Inflammatory macrophage (primary cell): ENCODE results near the gene TGFBR3L.
"Not testable (repeated sequence)": the region's sequence is repeated elsewhere in the genome, so short reads cannot be mapped to it uniquely, and the experiment has no call there.

Experiments used
- DNase-seq, 2 donors: peaks; one replicate each; pipeline ENCODE4 v3.0.0-alpha.2; 2020 to 2022

TGFBR3L gene

GRCh38 chr19:7918062-7918614, 3.5 kb downstream of the TGFBR3L start:
- not testable (repeated sequence) for DNase-seq

DNA sequence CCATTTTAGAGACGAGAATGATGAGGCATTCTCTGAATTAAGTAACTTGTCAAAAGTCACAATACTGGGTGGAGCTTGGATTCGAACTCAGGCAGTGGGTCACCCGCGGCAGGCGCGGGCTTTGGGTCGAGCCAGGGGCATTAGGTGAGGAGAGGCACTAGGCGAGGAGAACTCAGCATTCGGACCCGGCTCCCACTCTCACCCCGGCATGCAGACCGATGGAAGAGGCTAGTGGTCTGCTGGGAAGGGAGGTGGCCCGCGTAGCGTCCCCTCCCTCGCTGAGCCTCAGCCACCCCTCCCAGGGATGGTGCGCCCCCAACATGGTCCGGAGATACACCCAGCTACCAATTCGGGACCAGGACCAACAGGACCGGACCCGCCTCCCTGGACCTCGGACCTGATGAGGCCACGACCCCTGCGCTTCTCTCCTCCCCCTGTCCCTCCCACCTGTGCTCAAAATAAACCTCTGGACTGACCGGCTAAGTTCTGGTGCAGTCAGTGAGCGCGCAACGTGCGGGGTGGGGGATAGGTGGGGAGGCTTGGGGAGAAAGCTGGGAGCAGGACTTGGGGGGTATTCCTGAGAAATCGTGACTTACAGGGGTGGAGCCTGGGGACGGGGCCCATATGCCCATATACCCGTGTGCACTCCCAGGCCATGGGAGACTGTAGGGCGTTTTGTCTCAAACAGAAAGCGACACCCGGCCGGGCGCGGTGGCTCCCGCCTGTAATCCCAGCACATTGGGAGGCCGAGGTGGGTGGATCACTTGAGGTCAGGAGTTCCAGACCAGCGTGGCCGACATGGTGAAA, 4.2 kb downstream of the TGFBR3L start:
- DNase-seq: no peak

DNA sequence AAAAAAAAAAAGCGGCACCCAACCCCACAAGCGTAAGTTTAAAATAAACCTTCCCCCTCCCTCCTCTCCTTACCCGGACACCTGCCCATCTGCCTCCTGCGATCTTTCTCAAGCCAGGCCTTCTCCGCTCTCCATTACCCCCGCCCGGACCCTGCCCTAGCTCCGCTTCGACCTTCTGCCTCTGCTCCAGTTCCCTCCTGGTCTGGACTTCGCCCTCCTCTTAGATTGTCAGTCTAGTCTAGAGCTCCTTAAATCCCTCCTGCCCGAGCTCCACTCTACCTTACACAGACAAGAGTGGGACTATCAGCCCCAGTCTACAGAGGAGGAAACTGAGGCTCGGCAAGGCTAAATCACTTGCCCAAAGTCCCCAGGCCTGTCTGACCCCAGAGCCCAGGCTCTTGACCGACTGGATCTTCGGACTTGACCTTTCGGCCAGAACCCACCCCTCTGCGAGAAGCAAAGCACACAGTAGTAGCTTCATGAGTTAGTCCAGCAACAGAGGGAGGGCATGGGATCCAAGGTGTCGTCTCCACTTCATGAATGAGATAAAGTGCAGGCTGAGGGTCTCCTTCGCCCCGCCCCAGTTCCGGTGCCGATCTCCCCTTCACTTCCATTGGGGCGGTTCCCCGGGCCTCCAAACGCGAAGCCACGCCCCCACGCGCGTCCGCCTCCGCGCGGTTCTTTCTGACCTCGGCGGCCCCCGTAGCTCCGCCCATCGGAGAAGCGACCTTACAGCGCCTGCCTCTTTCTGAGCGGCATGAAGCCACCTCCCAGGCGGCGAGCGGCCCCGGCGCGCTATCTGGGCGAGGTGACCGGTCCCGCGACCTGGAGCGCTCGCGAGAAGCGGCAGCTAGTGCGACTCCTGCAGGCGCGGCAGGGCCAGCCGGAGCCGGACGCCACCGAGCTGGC, 5.2 kb downstream of the TGFBR3L start, which contains the start of gene SNAPC2:
Gene SNAPC2, plus strand, starts transcription at position 729 of the 909 bp plus-strand sequence. Its CDS starts 29 bp downstream, at position 758.
- DNase-seq: peak; percentile 89 to 94

DNA sequence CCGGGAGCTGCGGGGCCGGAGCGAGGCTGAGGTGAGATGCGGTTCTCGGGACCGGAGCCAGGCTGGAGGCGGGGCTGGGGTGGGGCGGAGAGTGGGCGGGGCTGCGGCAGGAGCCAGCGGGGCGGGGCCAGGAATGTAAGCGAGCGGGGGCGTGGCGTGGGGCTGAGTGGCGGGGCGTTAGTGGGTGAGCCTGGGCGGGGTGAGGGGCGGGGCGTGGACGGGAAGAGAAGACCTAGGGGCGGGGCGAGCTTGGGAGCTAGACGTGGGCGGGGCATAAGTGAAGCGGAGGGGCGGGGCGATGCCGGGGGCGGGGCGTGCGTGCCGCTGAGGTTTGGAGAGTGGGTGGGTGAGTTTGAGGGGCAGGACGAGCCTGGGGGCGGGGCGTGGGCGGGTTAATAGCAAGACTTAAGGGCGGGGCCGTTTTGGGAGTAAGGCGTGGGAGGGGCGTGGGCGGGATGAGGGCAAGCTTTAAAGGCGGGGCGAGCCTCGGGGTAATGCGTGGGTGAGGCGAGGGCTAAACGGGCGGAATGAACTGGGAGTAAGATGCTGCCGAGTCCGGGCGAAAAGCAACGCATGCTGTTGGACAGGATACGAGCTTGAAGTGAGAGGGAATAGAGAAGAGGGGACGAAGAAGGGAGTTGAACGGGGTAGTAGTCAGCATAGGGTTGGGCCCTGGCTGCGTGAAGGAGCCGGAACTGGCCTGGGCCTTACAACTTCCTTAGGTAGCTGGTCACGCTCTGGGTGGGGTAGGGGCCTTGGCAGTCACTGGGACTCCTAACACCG, 6.1 kb downstream of the TGFBR3L start:
- DNase-seq: peak; percentile 96 to 97

DNA sequence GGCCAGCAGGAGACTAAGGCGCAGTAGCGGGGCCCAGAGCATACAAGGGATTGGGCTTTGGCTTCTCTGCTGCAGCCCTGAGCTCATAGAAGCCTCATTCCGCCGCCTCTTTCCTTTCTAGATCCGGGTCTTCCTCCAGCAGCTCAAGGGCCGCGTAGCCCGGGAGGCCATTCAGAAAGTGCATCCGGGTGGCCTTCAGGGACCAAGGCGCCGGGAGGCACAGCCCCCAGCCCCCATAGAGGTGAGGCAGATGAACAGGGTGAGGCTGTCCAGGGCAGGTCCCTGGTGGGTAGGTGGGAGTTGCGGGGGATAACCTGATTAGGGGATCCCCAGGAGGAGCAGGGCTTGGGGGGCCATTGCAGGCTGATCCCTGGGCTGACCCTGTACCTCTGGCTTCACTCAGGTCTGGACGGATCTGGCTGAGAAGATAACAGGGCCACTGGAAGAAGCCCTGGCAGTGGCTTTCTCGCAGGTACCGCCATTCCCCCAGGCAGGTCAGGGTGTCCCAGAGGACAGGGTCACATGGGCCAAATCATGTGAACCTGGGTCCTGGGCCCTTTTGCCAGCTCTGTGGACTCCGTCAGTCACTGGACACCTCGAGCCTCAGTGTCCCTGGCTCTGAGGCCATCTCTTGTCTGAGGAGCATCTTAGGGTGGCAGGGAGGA, 6.8 kb downstream of the TGFBR3L start:
- no peak for DNase-seq

DNA sequence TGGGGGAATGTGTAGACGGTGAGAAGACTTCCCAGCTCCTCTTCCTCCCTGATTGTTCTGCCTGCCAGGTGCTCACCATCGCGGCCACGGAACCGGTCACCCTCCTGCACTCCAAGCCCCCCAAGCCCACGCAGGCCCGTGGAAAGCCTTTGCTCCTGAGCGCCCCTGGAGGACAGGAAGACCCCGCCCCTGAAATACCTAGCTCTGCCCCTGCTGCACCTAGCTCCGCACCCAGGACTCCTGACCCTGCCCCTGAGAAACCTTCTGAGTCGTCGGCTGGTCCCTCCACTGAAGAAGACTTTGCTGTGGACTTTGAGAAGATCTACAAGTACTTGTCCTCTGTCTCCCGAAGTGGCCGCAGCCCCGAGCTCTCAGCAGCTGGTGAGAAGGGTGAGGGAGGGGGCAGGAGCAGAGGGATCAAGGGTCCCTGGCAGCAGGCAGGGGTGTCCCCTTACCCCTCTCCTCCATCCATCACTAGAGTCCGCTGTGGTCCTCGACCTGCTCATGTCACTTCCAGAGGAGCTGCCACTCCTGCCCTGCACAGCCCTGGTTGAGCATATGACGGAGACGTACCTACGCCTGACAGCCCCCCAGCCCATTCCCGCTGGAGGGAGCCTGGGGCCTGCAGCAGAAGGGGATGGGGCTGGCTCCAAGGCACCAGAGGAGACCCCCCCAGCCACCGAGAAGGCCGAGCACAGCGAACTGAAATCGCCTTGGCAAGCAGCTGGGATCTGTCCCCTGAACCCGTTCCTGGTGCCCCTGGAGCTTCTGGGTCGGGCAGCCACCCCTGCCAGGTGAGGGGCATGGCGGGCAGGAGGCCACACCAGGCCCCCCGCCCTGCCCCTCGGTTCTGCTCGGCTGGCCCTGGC, 7.6 kb downstream of the TGFBR3L start:
- DNase-seq: no peak

- no peak for DNase-seq
Observed at GRCh38 chr19:7922836-7923195, 8.2 kb downstream of the TGFBR3L start.

- no peak for DNase-seq
Observed at GRCh38 chr19:7923295-7924191, 8.9 kb downstream of the TGFBR3L start.

GRCh38 chr19:7924241-7924640, 9.6 kb downstream of the TGFBR3L start:
- DNase-seq: no peak

DNA sequence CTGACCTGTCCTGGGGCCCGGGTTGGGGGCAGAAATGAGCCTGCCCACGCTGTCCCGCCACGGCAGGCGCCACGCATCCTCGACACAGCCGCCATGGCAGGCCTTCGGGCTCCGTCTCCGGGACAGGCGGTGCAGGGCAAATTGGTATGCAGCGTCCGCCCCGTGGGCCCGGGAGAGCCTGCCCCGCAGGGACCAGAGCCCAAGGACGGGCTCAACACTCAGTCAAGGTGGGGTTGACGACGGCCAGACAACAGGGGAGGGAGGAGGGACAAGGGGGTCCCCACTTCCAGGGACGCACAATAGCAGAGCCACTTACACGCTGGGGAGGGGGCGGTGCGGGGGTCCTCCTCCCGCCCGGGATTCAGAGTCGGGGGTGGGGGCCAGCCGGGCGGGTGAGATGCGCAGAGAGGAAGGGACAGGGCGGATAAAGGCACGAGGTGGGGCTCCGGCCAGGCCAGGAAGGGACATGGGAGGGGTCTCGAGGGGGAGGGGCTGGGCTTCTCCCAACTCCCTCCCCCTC, 10.1 kb downstream of the TGFBR3L start:
- no peak for DNase-seq

- peak; percentile 29 to 59 for DNase-seq
Observed at GRCh38 chr19:7925171-7925851, 10.7 kb downstream of the TGFBR3L start.

DNA sequence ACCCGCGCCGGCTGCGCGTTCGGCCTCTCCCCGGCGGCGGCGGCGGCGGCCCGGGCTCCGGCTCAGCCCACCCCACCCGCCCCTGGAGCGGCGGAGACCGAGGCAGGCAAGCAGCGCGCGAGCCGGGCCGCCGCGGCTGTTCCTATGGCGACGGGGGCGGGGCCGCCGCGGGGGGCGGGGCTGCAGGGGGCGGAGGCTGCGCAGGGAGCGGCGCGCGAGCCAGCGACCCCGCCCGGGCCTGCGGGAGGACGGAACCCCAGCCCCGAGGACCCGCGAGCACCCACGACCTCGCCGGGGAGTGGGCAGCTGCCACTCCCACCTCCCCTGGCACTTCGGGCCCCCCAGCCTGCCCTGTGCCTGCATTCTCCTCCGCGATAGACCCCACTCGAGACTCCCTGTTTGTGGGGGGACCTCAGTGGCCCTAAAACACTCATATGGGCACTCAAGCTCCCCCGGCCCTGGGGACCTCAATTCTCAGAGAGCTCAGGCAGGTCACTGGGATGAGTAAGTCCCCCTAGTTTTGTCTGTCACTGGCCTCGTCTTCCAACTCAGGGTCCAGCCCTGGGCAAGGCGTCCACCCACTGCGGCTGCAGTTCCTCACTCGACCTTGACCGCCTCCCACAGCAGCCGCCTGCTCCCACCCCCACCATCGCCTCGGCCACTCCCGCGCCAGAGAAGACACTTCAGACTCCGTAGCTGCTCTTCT, 11.5 kb downstream of the TGFBR3L start, which contains the start of gene CTXN1:
Gene CTXN1, minus strand, starts transcription at position 115 of the 706 bp plus-strand sequence. CDS start 597 bp downstream, outside the sequence.
- peak; percentile 26 to 67 for DNase-seq

- DNase-seq: no peak
Observed at GRCh38 chr19:7926727-7927604, 12.3 kb downstream of the TGFBR3L start.

- DNase-seq: no peak
Observed at GRCh38 chr19:7927605-7928333, 13.1 kb downstream of the TGFBR3L start.

GRCh38 chr19:7928334-7928706, 13.7 kb downstream of the TGFBR3L start:
- no peak for DNase-seq
